ENCODE measurements around the gene GPR61.
A peak's percentile ranks its signal among the peaks of the same experiment; 100 is the strongest.

DNA sequence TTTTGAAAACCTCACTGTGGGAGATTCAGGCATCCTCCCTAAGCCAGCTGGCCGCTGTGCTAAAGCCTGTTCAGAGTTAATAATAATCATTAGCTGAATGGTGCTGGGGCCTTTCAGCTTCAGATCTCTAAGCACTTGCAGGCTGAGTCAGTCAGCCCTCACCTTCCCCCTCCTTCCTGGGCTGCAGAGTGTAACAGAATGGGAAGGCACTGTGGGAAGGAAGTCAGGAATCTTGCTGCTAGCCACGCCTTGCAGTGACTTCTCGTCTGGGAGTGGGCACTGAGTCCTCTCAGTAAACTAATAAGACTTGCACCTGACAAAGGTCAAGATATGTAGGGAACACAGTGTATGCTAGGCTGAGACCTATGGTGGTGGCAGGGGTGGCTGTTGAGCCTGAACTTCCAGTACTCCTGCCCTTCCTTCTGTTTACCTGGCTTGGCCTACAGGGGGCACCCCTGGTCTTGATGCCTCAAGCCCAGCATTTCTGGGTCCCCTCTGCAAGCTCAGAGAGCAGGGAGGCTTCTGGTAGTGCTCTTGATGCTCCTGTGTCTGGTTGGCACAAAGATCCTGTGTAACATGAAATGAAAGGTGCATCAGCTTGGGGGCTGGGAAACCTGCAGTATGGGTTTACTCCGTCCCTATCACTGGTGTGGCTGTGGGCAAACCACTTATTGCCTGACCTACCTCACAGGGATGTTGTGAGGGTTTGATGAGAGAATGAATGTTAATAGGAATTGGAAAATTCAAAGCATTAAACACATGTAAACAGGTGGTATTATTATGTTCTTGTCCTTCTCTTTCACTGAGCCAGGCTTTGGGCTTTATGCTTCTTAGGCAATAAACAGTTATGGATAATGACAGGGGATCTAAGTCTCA is 39.8 kb upstream of the GPR61 start:
- TF ChIP-seq, protein P1, sequence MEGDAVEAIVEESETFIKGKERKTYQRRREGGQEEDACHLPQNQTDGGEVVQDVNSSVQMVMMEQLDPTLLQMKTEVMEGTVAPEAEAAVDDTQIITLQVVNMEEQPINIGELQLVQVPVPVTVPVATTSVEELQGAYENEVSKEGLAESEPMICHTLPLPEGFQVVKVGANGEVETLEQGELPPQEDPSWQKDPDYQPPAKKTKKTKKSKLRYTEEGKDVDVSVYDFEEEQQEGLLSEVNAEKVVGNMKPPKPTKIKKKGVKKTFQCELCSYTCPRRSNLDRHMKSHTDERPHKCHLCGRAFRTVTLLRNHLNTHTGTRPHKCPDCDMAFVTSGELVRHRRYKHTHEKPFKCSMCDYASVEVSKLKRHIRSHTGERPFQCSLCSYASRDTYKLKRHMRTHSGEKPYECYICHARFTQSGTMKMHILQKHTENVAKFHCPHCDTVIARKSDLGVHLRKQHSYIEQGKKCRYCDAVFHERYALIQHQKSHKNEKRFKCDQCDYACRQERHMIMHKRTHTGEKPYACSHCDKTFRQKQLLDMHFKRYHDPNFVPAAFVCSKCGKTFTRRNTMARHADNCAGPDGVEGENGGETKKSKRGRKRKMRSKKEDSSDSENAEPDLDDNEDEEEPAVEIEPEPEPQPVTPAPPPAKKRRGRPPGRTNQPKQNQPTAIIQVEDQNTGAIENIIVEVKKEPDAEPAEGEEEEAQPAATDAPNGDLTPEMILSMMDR (conservative IDR thresholded peaks at IDR 0.05; ENCODE audit: low read depth, low read length) = peak; percentile 38
- TF ChIP-seq, protein P2, sequence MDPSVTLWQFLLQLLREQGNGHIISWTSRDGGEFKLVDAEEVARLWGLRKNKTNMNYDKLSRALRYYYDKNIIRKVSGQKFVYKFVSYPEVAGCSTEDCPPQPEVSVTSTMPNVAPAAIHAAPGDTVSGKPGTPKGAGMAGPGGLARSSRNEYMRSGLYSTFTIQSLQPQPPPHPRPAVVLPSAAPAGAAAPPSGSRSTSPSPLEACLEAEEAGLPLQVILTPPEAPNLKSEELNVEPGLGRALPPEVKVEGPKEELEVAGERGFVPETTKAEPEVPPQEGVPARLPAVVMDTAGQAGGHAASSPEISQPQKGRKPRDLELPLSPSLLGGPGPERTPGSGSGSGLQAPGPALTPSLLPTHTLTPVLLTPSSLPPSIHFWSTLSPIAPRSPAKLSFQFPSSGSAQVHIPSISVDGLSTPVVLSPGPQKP (IDR thresholded peaks at IDR 0.05; ENCODE audit: borderline replicate concordance, low read depth, low read length) = no peak
- no peak for TF ChIP-seq BHLHE40 (IDR thresholded peaks at IDR 0.05; ENCODE audit: low read depth, low read length)
- no peak for TF ChIP-seq POLR2A (IDR thresholded peaks at IDR 0.05; ENCODE audit: low read depth, low read length)
- TF ChIP-seq MXI1 (IDR thresholded peaks at IDR 0.05; ENCODE audit: borderline replicate concordance, low read depth, low read length) = no peak
- TF ChIP-seq RAD21 (IDR thresholded peaks at IDR 0.05; ENCODE audit: low read length) = no peak
- TF ChIP-seq CEBPB (IDR thresholded peaks at IDR 0.05; ENCODE audit: low read depth, low read length) = no peak
- TF ChIP-seq SMC3 (IDR thresholded peaks at IDR 0.05; ENCODE audit: low read depth, low read length) = no peak
- no peak for TF ChIP-seq MAZ (IDR thresholded peaks at IDR 0.05; ENCODE audit: borderline replicate concordance, low read depth, low read length)
- TF ChIP-seq CHD1 (IDR thresholded peaks at IDR 0.05; ENCODE audit: low read depth, low read length) = no peak
- no peak for TF ChIP-seq RCOR1 (IDR thresholded peaks at IDR 0.05; ENCODE audit: insufficient replicate concordance, low read length)
- TF ChIP-seq, protein P3, sequence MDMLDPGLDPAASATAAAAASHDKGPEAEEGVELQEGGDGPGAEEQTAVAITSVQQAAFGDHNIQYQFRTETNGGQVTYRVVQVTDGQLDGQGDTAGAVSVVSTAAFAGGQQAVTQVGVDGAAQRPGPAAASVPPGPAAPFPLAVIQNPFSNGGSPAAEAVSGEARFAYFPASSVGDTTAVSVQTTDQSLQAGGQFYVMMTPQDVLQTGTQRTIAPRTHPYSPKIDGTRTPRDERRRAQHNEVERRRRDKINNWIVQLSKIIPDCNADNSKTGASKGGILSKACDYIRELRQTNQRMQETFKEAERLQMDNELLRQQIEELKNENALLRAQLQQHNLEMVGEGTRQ (IDR thresholded peaks at IDR 0.05; ENCODE audit: low read depth, low read length) = no peak
- TF ChIP-seq NFE2L2 (IDR thresholded peaks at IDR 0.05; ENCODE audit: low read depth, low read length) = no peak
- no peak for TF ChIP-seq FOS (IDR thresholded peaks at IDR 0.05; ENCODE audit: low read depth, low read length)
